Measurements from ENCODE around the gene LDLR.
A peak's percentile ranks its signal among the peaks of the same experiment; 100 is the strongest.
"Not testable (repeated sequence)": the region's sequence is repeated elsewhere in the genome, so short reads cannot be mapped to it uniquely, and the experiment has no call there.

The LDLR gene

GRCh38 chr19:11076792-11077191 is 12.5 kb upstream of the LDLR start:
- DNase-seq: not testable (repeated sequence)

- no peak for DNase-seq
These were observed 10.4 kb upstream of the LDLR start for GRCh38 chr19:11078893-11079292.

DNA sequence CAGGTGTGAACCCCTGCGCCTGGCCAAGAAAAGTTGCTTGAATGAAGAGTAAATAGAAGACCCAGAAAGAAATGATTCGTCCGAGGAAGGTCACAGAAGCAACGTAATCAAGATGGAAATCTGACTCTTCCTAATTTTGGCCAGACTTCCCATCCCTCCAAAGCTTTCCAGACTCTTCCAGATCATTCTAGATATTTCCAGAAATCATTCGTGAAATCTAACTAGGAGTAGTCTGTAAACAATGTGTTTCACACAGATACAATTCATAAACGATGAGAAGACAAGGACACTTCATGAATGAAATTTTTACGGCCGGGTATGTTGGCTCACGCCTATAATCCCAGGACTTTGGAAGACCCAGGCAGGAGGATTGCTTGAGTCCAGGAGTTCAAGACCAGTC is 9.3 kb upstream of the LDLR start:
- no peak for DNase-seq

DNA sequence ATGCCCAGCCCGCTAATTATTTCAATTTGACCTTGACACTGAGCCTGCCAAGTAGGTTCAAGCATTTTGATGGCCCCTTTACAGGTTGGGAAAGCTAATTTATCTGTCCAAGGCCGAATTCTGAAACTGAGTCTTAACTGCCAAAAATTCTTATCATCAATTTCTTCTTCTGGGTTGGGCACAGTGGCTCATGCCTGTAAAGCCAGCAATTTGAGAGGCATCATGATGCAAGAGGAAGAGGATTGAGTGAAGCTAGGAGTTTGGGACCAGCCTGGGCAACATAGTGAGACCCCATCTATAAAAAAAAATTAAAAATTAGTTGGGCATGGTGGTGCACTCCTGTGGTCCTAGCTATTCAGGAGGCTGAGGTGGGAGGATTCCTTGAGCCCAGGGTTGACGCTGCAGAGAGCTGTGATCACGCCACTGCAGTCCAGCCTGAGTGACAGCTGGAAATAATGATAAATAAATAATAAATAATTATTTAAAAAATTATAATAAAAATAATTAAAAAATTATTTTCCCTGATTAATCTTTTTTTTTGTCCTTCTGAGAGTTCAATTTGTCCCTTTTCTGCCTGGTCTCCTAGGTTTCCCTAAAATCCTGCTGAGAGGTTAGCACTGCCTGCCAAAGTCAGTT is 1.3 kb upstream of the LDLR start:
- DNase-seq: no peak

DNA sequence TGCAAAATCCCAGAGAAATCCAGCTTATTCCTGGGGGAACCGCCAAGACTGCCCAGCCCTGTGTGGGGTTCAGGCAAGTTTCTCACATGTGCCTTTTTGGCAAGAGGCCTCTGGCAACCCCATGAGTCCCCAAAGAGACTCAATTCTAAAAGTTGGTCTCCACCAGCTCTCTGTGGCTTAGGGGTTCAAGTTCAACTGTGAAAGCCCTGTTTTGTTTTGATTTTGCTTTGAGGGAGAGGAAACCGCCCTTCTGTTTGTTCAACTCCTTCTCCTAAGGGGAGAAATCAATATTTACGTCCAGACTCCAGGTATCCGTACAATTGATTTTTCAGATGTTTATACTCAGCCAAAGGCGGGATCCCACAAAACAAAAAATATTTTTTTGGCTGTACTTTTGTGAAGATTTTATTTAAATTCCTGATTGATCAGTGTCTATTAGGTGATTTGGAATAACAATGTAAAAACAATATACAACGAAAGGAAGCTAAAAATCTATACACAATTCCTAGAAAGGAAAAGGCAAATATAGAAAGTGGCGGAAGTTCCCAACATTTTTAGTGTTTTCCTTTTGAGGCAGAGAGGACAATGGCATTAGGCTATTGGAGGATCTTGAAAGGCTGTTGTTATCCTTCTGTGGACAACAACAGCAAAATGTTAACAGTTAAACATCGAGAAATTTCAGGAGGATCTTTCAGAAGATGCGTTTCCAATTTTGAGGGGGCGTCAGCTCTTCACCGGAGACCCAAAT is 583 bp upstream of the LDLR start:
- no peak for DNase-seq

- not testable (repeated sequence) for DNase-seq
These were observed 676 bp downstream of the LDLR start for GRCh38 chr19:11090014-11090263.

- peak; percentile 98 for DNase-seq
These were observed 1.2 kb downstream of the LDLR start for GRCh38 chr19:11090264-11090996.

DNA sequence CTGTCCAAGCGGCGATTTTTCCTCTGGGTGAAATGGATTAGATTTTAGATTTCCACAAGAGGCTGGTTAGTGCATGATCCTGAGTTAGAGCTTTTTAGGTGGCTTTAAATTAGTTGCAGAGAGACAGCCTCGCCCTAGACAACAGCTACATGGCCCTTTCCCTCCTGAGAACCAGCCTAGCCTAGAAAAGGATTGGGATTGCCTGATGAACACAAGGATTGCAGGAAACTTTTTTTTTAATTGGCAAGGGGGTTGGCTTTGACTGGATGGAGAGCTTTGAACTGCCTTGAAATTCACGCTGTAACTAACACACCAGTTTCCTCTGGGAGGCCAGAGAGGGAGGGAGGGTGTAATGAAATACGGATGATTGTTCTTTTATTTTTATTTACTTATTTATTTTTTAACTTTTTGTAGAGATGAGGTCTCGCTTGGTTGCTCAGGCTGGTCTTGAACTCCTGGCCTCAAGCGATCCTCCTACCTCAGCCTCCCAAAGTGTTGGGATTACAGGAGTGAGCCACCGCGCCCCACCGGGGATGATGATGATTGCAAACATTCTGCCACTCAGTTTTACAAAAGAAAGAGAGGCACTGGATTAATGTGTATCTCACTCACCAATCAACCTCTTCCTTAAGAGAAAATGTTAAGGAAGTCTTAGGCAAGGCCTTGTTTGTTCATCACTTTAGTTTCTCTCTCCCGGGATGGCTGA is 1.9 kb downstream of the LDLR start:
- DNase-seq: no peak

GRCh38 chr19:11091703-11092153 is 2.5 kb downstream of the LDLR start:
- peak; percentile 80 for DNase-seq

DNA sequence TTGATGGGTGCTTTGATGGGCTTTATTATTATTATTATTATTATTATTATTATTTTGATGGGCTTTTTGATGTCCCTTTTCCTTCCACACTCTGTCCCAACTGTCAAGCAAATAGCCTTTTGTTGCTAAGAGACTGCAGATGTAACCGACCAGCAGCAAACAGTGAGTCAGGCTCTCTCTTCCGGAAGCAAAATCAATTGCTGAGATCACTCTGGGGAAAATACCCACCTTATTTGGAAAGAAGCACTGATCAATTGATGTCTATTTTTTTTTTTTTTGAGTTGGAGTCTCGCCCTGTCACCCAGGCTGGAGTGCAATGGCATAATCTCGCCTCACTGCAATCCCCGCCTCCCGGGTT is 2.9 kb downstream of the LDLR start:
- peak; percentile 78 for DNase-seq

- DNase-seq: no peak
These were observed 4.5 kb downstream of the LDLR start for GRCh38 chr19:11093689-11094238.

DNA sequence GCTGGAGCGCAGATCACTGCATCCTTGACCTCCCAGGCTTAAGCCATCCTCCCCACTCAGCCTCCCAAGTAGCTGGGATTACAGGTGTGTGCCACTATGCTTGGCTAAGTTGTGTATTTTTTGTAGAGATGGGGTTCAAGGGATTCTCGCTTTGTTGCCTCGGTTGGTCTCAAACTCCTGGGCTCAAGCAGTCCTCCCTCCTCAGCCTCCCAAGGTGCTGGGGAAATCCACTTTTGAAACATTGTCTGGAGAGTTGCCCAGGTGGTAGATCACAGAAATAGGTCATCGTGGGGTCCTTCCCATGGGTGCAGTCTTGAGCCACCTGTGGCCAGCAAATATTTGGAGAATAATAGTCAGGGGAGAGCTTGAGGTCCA is 5.2 kb downstream of the LDLR start:
- DNase-seq: no peak

DNA sequence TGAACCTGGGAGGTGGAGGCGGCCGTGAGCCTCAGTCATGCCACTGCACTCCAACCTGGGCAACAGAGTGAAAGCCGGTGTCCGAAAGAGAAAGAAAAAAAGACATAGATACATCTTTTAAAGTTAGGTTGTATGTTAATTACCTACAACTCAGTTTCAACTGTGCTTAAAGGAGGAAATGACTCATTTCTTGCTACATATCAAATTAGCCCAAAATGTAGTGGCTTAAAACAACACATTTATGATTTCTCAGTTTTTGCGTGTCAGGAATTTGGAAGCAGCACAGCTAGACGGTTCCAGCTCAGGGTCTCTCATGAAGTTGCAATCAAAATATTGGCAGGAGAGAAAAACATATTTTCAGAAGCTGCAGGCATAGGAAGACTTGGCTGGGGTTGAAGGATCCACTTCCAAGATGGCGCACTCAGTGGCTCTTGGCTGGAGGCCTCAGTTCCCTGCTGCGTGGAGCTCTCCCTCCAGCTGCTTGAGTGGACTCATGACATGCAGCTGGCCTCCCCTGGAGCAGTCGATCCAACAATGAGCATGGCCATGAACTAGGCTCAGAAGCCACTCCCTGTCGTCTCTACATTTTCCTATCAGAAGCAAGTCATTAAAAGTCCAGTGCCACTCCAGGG is 7.1 kb downstream of the LDLR start:
- no peak for DNase-seq

DNA sequence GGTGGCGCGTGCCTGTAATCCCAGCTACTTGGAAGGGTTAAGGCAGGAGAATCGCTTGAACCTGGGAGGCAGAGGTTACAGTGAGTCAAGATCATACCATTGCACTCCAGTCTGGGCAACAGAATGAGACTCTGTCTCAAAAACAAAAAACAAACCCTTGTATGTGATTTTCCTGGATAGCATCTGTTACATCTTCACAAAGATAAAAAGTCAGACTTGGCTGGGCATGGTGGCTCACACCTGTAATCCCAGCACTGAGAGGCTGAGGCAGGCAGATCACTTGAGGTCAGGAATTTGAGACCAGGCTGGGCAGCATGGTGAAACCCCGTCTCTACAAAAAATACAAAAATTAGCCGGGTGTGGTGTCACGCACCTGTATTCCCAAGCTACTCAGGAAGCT is 8.1 kb downstream of the LDLR start:
- not testable (repeated sequence) for DNase-seq

- no peak for DNase-seq
These were observed 9.1 kb downstream of the LDLR start for GRCh38 chr19:11098327-11098726.

DNA sequence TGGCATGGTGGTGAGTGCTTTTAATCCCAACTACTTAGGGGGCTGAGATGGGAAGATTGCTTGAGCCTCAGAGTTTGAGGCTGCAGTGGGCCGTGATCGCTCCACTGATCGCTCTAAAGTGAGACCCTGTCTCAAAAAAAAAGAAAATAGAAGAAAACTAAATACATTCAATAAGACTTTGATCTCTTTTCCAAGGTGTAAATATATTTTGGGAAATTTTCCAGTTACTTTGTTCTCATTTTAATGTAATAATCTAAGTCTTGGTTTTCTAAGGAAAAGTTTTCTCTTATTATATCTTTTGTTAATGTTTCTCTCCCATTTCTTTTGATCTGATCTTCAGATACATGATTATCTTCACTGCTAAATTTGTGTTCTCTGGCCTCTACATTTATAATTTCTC is 9.6 kb downstream of the LDLR start:
- no peak for DNase-seq

GRCh38 chr19:11100049-11100448 is 10.8 kb downstream of the LDLR start:
- no peak for DNase-seq

- no peak for DNase-seq
These were observed 11.8 kb downstream of the LDLR start for GRCh38 chr19:11101057-11101456.

DNA sequence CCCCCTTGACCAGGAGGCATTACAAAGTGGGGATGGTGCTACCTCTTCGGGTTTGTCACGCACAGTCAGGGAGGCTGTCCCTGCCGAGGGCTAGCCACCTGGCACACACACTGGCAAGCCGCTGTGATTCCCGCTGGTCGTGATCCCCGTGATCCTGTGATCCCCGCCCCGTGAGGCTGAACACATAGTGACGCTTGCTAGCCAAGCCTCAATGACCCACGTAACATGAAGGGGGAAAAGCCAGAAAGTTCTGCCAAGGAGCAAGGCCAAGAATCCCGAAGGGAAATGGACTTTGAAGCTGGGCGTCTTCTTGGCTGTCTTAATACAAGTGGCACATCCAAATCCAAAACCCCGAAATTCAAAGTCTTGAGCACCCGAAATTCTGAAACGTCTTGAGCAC is 13.7 kb downstream of the LDLR start:
- no peak for DNase-seq

GRCh38 chr19:11103667-11104066 is 14.4 kb downstream of the LDLR start:
- not testable (repeated sequence) for DNase-seq

GRCh38 chr19:11105014-11105636 is 15.9 kb downstream of the LDLR start:
- no peak for DNase-seq

DNA sequence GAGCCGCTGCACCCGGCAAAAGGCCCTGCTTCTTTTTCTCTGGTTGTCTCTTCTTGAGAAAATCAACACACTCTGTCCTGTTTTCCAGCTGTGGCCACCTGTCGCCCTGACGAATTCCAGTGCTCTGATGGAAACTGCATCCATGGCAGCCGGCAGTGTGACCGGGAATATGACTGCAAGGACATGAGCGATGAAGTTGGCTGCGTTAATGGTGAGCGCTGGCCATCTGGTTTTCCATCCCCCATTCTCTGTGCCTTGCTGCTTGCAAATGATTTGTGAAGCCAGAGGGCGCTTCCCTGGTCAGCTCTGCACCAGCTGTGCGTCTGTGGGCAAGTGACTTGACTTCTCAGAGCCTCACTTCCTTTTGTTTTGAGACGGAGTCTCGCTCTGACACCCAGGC is 17.2 kb downstream of the LDLR start:
- no peak for DNase-seq

DNA sequence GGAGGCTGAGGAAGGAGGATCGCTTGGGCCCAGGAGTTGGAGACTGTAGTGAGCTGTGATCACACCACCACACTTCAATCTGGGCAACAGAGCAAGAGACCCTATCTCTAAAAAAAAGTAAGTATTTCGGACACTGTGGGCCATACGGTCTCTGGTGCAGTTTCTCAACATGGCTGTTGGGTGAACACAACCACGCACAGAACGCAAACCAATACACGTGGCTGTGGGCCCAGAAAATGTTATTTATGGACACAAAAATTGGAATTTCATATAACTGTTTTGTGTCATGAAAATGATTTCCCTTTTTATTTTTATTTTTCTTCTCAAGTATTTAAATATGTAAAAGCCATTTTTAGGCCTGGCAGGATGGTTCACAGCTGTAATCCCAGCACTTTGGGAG is 19.5 kb downstream of the LDLR start:
- no peak for DNase-seq
